NCI-H345 (cell line): ENCODE data around the gene KRTAP15-1.

Experiments
- DNase-seq: peaks from one replicate; lab custom pipeline; 2025; lab: John Stamatoyannopoulos, UW

Gene KRTAP15-1

GRCh38 chr21:30439975-30440374 lies at the start of gene KRTAP15-1:
TSS of gene KRTAP15-1 (plus strand) at chr21:30440275. CDS start at chr21:30440328, 53 bp downstream.
- DNase-seq, result no peak

- no peak for DNase-seq
Measured at GRCh38 chr21:30391492-30392025, 48.5 kb upstream of the KRTAP15-1 start.

DNA sequence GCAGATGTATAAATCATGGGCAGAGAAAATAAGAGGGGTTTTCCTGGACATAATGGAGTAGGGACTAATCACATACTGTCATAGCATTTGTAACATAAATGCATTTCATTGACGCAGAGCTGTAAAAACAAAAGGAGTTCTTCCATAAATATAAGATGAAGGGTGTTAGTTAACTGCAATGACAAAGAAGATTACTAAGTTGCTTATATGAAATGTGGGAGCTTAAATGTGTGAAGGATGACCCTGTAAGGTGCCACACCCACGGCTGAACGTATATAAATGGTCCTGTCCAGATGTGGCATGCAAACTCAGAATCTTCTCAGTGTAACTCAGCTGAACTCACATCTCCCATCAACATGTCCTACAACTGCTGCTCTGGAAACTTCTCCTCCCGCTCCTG lies 44.3 kb upstream of the KRTAP15-1 start, which contains the start of gene KRTAP13-1:
Gene KRTAP13-1 (plus strand): TSS at position 301 of the 400 bp plus-strand sequence. CDS start 56 bp downstream, at position 357.
- no peak for DNase-seq

DNA sequence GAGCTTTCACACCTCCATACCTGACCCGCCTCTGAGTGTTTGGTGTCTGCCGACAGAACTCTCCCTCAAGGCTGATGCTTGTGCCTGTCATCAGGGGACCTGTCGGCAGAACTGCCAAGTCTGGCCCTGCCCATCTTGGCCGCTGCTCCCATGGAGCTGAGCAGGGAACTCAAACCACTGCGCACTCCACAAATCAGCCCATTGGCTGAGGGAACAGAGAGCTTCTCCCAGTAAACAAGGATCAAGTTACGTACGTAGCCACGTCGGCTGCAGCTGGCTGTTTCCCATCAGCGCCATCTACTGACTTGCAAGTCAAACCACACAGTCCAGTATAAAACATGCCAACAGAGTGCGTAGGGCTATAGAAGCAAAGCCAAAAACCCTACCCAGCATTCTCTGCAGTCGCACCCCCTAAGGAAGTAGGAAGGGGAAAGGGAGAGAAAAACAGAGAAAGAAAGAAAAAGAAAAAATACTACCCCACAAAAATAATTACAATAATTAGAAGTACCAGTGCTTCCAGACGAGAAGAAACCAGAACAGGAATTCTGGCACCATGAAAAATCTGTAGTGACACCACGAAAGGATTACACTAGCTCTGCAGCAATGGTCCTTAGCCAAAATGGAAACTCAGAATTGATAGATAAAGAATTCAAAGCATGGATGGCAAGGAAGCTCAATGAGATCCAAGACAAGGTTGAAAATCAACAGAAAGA lies 31.1 kb upstream of the KRTAP15-1 start:
- peak; percentile 16 for DNase-seq

GRCh38 chr21:30415993-30416392 lies 24.1 kb upstream of the KRTAP15-1 start:
- DNase-seq, result no peak

DNA sequence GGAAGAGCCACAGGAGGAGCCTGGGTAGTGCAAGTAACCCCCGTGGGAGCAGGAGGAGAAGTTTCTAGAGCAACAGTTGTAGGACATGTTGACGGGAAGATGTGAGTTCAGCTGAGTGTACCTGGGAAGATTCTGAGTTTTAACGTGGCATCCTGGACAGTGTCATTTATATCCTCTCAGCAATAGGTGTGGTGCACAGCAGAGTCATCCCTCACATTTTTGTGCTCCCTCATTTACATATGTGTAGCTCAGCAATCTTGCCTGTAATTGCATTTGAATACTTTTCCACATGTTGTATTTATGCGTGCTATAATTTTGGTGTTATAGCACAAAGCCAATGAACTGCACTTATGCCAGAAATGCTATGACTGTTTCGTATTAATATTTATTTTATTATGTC lies 14.2 kb upstream of the KRTAP15-1 start, which contains the start of gene KRTAP13-3:
Gene KRTAP13-3 (minus strand): TSS at position 101 of the 400 bp plus-strand sequence. CDS start 14 bp downstream, at position 87.
- DNase-seq, result no peak

GRCh38 chr21:30426731-30427130 lies 13.3 kb upstream of the KRTAP15-1 start:
- no peak for DNase-seq

- DNase-seq, result no peak
Measured at GRCh38 chr21:30430170-30430655, 9.9 kb upstream of the KRTAP15-1 start, which contains the start of gene KRTAP13-4. TSS of gene KRTAP13-4 (plus strand) at chr21:30430220. CDS start at chr21:30430276, 56 bp downstream.

DNA sequence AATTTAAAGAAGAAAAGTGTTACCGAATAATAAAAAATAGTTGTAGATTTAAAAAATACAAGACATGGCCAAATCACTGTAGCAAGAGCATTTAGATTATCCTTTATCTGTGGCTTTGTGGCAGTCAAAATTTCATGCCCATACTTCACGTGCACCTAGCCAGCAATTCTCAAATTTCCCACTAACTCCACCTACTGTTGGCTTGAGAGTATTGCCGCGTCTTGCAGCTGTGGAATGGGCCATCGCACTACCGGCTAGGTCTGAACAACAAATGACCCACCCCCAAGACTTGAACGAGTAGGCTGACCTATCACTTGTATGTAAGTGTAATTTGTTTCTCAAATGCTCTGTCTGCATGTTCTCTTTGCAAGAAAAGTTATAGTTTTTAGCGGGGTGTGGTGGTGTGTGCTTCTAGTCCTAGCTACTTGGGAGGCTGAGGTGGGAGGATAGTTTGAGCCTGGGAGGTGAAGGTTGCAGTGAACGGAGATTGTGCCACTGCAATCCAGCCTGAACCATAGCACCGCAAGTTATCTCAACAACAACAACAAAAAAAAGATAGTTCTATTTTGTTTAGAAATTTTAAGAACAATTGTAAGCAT lies 5.9 kb upstream of the KRTAP15-1 start:
- DNase-seq, result peak; percentile 5

- no peak for DNase-seq
Measured at GRCh38 chr21:30437010-30437565, 3.0 kb upstream of the KRTAP15-1 start.

DNA sequence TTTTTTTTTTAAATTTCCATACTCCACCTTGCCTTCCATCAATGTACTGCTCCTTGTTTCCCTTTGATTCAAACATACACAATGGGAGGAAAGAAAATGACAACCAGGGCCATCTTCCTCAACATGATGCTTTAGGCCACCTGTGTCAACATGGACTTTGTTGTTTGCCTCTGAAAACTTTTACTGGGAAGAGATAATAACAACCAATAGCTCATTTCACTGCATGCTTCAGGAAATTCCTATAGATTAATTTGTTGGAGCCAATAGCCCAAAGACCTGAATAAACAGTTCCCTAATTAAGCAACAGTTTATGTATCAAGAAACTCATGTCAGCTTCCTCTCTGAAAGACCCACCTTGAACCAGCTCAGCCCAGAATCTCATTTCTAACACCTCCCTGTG lies 3.2 kb downstream of the KRTAP15-1 start:
- no peak for DNase-seq

GRCh38 chr21:30444204-30444603 lies 4.1 kb downstream of the KRTAP15-1 start:
- DNase-seq, result no peak

GRCh38 chr21:30447056-30447455 lies 7.0 kb downstream of the KRTAP15-1 start:
- no peak for DNase-seq

DNA sequence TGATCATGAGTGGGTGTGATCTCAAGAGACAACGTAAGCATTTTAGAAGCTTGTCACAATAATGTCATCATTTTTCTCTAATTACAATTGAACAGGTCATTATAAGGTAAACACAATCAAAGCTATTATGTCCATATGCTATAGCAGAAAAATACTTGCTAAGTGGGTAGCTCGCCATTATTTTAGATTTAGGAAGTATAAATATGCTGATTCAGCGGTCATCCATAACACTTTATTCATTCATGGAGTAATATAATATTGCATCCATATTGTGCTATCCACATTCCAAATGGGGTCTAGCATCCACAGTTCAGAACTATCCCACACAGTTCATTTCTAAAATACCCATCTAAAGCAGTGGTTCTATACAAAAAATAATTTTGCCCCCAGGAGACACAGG lies 8.4 kb downstream of the KRTAP15-1 start:
- no peak for DNase-seq

- DNase-seq, result no peak
Measured at GRCh38 chr21:30463713-30464112, 23.6 kb downstream of the KRTAP15-1 start.

GRCh38 chr21:30468900-30469714 lies 29.0 kb downstream of the KRTAP15-1 start:
- no peak for DNase-seq

- no peak for DNase-seq
Measured at GRCh38 chr21:30478004-30478403, 37.9 kb downstream of the KRTAP15-1 start.

- no peak for DNase-seq
Measured at GRCh38 chr21:30479259-30479658, 39.2 kb downstream of the KRTAP15-1 start.

GRCh38 chr21:30480145-30480544 lies 40.1 kb downstream of the KRTAP15-1 start, which contains the start of gene KRTAP19-1:
TSS of gene KRTAP19-1 (minus strand) at chr21:30480367. CDS start at chr21:30480317, 50 bp downstream.
- no peak for DNase-seq

GRCh38 chr21:30482130-30482529 lies 42.1 kb downstream of the KRTAP15-1 start:
- DNase-seq, result no peak

DNA sequence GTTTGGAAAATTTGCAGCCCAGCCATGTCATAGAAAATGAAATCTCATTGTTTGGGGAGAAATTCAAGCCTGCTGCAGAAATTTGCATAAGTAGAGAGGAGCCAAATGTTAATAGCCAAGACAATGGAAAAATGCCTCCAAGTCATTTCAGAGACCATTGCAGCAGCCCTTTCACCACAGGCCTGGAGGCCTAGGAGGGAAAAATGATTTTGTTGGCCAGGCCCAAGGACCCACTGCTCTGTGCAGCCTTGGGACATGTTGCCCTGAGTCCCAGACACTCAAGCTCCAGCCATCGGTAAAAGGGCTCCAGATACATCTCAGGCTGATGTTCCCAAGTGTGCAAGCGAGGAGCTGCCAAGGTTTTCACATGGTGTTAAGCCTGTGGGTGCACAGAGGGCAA lies 46.1 kb downstream of the KRTAP15-1 start:
- DNase-seq, result no peak

- no peak for DNase-seq
Measured at GRCh38 chr21:30487336-30487735, 47.3 kb downstream of the KRTAP15-1 start, which contains the start of gene KRTAP19-2. TSS of gene KRTAP19-2 (minus strand) at chr21:30487436. CDS start at chr21:30487348, 88 bp downstream.
